Right ventricle myocardium superior (tissue), 1 donor: ENCODE results near the gene FMO3. TPM values are rescaled to one million over a fixed set of nuclear protein-coding genes. Genes with fewer than 3 reads are reported as not detected.

Experiments
- ATAC-seq: fragments of 200-7000 bp; cut with Tn5 transposase; one replicate; pipeline ENCODE4 v1.9.1; 2020; ENCODE audit warnings: mild to moderate bottlenecking; ENCODE audit not compliant: poor library complexity
- DNase-seq: peaks from one replicate; pipeline ENCODE4 v3.0.0-alpha.2; 2020
- intact Hi-C: fragments of 100-400 bp; cut with DNase I; formaldehyde crosslinking; loops from one replicate; pipeline ENCODE4 v1.11.2; 2022
- long read RNA-seq: library from polyadenylated mRNA; unstranded; transcript quantifications from one replicate; pipeline ENCODE4 v2.0.0, GENCODE V29; 2021
- total RNA-seq: library from RNA; stranded (reverse); fragmentation: NEBNext Ultra II Directional; extraction: Animal tissue kit (Norgen Biotek cat#: 25700); gene quantifications from one replicate; pipeline ENCODE4 v1.2.1, GENCODE V29; 2021
- donor health status: DM: no; HTN: yes; CAD: no; lungs with severe emphysema.

Gene FMO3
- total RNA-seq = 1.2 TPM
- long read RNA-seq, partial matches to known transcripts = 0 of 1 reads
- long read RNA-seq, other reads (novel, unspliced or antisense) = 0 of 1 reads

DNA sequence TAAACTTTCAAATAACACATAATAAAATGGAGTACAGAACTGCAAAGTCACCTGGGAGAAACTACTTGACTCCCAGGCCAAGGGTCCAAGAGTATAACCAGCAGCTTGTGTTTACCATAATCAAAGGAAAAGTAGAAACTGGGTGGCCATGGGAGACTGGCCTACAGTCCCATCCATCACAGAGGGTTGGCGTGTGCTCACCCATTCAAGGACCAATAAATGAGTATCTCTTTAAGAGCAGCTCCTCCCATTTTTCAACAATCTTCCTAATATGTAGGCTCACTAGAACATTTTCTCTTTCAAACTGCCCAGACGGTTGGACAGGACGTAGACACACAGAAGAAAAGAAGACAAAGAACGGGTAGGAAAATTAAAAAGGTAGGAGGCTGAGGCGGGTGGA lies at the start of gene FMO3:
TSS of gene FMO3 (plus strand) at position 302 of the 400 bp plus-strand sequence. CDS start 1,754 bp downstream, outside the sequence.
- no peak for DNase-seq
- no peak for ATAC-seq
- intact Hi-C loops = no loop called here

DNA sequence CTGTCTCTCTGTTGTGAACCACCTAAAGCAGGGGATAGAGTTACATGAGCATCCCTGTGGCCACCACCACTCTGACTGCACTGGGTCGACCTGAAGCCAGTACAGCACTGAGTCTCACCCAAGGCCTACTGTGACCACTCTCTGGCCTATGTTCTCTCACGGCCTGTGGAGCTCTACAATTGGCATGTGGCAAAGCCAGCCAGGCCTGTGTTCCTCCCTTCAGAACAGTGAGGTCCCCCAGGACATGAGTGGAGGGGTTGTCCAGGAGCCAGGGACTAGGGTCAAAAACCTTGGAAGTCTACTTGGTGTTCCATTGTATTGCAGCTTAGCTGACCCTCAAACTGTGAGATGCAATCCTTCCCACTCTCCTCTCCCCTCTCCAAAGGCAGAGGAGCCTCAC lies 42.7 kb upstream of the FMO3 start:
- intact Hi-C loops = no loop called here
- DNase-seq = no peak
- no peak for ATAC-seq

DNA sequence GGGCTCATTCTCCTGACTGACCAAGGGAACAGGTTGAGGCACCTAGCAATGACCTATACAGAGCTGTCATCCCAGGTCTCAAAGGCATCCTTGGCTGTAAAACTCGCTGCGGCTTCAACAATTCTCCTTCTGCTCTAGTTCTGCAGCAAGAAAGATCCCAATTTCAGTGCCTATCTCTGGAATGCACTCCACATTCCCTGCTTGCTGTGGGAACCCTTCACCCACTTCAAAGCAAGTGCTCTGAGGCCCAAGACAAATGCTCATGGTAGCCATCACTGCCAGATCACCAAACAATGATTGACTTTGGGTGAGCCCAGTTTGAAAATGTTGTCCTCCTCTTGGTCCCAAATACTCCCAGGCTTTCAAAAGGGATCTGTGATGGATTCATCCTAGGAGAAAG lies 37.7 kb upstream of the FMO3 start:
- ATAC-seq = no peak
- intact Hi-C loops = no loop called here
- no peak for DNase-seq

DNA sequence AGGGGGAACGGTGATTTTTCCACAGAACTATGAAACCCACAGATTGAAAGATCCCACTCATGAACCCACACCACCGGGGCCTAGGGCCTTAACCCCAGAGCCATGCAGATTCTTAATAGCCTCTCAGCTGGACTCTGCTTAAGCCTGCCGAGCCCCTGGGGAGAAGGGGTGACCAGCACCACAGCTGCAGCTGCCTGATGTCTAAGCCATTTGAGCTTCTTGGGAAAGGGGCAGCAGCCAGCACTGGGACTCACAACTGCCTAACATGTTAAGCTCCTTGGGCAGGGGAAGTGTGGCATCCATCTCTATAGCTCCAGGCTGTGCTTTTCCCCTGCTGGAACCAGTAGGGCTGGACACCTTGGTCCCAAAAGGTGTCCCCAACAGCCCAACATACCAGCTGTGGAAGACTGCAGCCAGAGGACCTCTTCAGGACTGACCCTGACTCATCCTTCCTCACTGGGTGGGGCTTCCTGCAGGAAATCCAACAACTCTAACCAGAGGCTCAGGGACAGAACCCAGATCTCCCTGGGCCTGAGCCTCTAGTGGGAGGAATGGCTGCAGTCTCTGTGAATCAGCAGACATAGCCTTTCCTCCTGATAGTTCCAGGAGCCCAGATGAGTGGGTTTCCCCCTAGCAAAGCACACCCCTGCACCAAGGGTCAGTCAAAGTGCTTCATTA lies 34.6 kb upstream of the FMO3 start:
- intact Hi-C loops = no loop called here
- ATAC-seq = no peak
- no peak for DNase-seq

DNA sequence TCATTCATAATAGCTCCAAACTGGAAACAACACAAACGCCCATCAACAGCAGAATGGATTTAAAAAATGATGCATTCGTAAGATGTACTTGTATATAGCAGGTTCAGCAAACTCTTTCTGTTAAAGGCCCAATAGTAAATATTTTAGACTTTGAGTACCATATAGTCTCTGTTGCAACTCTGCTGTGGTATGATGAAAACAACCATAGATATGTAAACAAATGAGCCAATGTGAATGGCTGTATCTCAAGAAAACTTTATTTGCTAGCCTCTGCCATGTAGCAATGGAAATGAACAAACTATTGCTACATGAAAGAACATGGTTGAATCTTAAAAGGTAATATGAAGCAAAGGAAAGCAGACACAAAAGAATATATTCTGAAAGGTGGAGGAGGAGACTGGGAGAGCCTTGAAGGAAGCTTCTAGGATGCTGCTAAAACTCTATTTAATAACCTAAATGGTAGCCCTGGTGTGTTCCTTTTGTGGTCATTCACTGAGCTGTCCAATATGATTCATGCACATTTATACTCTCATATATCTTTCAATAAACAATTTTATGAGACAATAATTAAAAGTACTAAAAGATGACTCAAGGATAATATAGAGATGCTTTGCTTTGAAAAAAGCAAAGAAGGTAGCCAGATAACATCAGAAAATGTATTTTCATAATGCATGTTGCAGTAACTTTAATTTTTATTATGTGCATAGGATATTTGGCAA lies 29.1 kb upstream of the FMO3 start:
- ATAC-seq (no peak), DNase-seq (no peak)
- intact Hi-C loops = no loop called here

DNA sequence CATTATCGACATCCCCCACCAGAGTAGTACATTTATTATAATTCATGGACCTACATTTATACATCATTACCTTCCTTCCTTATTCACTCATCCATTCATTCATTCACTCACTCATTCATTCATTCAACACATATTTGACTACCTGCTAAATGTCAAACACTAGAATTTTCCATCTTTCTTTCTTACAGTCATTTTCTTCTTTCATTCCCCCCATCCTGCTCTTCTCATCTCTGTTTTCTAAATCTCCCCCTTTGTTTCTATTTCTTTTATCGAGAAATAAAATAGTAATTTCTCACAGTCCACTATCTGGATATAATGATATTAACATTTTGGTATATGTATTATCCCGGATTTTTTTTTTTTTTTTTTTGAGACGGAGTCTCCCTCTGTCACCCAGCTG lies 27.8 kb upstream of the FMO3 start:
- no peak for DNase-seq
- intact Hi-C loops = no loop called here
- ATAC-seq = no peak

DNA sequence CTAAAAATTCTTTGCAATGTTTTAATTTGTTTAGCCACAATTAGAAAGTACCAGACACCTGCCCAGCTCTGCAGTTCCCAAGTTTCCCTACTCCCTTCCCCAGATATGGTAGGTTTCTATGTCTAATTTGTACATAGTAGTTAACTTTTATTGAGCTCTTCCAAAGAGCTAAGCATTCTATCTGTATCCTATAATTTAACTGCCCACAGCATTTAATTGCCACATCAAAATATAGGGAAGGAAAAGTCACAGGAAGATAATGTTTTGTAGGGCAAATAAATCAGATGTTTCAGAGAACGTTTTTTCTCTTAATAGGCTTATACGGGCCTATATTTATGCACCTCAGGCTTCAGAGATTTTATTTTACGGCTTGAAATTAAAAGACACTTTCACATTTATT lies 15.7 kb upstream of the FMO3 start:
- no peak for DNase-seq
- intact Hi-C loops = no loop called here
- no peak for ATAC-seq

DNA sequence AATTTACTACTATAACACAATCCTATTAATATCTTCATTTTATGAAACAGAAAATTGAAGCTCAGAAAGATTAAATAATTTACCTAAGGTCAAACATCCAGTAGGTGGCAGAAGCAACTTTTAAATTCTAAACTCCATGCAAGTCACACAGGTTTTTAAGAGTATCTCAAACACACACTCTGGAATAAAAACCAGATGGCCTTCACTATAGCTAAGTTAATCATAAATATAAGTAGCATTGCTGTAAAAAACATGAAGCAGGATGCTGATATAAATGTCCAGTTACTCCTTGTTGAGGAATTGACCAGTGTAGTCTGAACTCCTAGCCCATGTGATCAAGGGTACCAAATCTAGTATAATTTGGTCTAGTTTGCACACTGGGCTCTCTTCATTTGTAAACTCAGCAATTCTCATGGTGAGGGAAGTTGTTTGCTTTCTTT lies 9.4 kb upstream of the FMO3 start:
- ATAC-seq = peak; percentile 64
- intact Hi-C loops = loop anchor here (5.0 to 10.0 kb wide), 3 partner anchors 103 to 231 kb away; partner anchors contain the start of genes FMO2 and FMO4
- DNase-seq = no peak

DNA sequence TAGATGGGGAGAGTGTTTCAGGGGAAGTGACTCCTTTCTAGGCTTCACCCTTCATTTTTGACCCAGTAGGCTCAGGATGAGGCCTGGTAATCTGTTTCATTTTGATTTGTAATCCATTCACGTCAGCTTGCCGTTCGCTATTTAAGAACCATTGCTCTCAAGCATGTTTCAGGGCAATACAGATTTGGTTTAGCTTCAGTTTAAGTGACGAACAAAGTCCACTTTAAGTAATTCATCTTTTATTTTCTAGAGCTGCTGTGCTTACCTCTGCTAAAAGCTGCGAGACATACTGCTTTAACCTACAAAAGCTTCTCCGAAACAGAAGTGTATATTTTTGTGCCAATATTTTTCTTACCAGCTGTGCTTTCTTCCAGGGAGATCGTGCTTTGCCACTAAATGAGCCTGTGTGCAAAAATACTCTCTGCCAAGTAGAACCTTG lies 8.9 kb upstream of the FMO3 start:
- ATAC-seq = peak; percentile 9
- intact Hi-C loops = loop anchor here (5.0 to 10.0 kb wide), 3 partner anchors 103 to 231 kb away; partner anchors contain the start of genes FMO2 and FMO4
- DNase-seq = no peak

DNA sequence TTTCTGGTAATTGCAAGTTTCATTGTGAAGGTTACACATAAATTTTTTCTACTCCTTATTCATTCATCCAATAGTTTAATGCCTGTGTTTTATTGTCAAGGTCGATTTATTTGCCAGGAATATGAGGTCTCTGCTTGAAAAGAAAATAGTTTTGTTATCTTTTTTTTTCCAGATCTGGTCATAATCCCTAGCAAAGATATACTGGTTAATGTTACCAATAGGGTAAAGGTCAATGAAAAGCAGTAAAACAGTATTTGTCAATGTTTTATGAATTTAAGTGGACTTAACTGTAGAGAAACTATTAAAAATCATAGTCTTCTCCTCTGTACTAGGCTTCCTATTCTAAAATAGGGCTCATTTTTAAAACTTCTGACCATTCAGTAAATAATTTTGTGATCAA lies 8.1 kb upstream of the FMO3 start:
- intact Hi-C loops = loop anchor here (5.0 to 10.0 kb wide), 3 partner anchors 102 to 230 kb away; partner anchors contain the start of genes FMO2 and FMO4
- ATAC-seq (no peak), DNase-seq (no peak)

DNA sequence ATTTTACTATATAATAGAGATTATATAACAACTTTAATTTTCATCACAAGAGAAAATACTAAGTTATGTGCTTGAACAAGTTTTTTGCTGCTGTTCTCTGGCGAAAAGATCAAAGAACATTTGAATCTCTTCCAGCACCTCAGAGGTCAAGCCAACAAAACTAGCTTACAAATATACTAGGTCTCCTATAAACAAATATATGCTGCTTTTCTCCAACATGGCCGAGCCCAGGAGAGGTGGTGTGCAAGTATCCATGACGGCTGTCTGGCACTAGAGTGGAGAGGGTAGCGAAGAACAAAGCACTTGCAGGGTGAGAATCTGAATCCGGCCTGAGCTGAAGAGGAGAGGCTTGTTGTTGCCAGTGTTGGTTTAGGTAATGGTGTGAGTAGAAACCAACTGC lies 7.5 kb upstream of the FMO3 start:
- intact Hi-C loops = loop anchor here (5.0 to 10.0 kb wide), 3 partner anchors 102 to 229 kb away; partner anchors contain the start of genes FMO2 and FMO4
- ATAC-seq = no peak
- DNase-seq = no peak

DNA sequence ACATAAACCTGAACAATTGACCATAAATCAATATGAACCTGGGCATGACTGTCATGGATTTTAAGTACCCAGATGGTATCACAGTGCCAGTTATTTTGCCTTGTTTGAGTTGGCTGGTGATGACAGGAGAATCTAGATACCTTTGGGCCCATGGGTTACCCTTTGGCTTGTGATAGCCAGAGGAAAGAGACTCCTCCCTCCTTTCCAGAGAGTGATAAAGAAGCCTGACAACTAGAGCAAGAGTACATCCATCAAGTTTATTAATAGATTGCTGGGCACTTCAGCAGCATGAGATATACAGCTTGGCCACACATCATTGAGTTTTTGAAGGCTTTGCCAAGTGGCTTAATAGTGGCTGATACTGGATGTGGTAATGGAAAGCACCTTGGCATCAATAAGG lies 6.6 kb upstream of the FMO3 start:
- DNase-seq = no peak

DNA sequence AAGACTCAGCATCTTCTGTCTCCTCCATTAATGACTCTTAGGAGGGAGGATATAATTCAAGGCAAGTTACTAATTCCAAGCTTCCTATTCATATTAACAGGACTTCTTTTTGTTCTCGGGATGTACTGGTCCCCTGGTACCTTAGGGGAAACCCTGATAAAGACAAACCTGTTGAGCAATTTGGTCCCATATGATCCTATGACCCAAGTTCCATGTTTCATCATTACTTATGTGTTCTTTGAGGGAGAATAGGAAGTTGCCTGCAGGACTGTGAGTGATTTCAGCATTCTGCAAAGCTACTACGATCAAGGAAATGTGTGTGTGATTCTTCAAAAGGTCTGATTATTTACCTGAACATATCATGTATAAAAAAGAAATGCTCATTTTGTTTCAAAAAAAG lies 5.8 kb upstream of the FMO3 start:
- DNase-seq (no peak), ATAC-seq (no peak)
- intact Hi-C loops = loop anchor here (5.0 to 10.0 kb wide), 3 partner anchors 100 to 227 kb away; partner anchors contain the start of genes FMO2 and FMO4

More for the DNA sequence above, 6.6 kb upstream of the FMO3 start:
- peak; percentile 87 for ATAC-seq
- intact Hi-C loops = loop anchor here (5.0 to 10.0 kb wide), 3 partner anchors 101 to 228 kb away; partner anchors contain the start of genes FMO2 and FMO4

DNA sequence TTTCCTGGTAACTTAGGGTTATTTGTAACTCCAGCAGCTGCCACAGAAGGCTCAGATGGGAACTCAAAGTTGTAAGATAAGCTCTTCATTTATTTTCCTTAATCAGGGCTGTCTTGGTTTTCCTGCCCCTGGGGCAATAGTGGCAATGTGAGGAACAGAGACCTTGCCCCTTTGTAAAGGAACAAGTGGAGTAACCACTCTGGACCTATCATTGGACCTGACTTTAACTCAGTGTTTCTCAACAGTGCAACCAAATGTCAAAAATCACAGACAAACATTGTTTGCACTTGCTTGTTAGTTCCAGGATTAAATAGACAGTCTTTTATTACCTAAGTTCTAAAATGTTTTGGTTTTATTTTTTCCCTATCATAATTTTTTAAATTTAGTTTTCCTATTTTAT lies 2.8 kb upstream of the FMO3 start:
- intact Hi-C loops = loop anchor here (10.0 kb wide), 1 partner anchor 97 kb away; the partner anchor contains the start of gene FMO2
- no peak for ATAC-seq
- DNase-seq = no peak

DNA sequence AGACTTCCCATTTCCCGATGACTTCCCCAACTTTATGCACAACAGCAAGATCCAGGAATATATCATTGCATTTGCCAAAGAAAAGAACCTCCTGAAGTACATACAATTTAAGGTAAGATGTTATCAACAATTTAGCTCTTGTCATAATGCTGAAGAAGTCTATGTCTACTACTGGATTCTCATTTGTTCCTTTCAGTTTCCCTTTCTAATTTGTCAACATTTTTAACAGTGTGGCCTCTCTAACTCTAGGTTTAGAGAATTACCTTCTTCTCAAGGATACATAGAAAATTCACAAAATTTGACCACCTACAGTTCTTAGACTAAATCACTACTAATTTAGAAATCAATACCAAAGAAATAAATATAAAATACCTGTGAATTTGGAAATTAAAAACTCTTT lies 13.2 kb downstream of the FMO3 start:
- intact Hi-C loops = no loop called here
- DNase-seq (no peak), ATAC-seq (no peak)

DNA sequence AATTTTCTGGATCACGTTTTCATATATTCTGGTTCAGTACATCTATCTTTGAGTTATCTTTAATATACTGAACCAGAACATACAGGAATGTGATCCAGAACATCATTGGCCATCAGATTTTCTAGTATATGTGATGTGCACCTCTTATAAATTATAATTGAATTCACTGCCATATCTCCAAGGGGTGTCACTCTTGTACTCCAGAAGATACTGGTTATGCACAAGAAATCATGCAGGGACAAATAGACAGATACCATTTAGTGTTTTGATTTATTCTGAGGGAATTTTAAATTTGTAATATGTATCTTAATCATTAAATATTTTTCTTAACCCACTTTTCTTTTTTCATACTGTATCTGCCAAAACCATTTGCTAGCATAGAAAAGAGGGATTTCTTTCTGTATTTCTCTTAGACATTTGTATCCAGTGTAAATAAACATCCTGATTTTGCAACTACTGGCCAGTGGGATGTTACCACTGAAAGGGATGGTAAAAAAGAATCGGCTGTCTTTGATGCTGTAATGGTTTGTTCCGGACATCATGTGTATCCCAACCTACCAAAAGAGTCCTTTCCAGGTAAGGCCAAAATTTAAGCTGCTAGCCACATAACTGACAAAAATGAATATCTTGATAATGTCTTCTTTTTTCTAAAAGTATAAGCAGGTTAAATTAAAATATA lies 16.7 kb downstream of the FMO3 start:
- intact Hi-C loops = no loop called here
- ATAC-seq = peak; percentile 70

DNA sequence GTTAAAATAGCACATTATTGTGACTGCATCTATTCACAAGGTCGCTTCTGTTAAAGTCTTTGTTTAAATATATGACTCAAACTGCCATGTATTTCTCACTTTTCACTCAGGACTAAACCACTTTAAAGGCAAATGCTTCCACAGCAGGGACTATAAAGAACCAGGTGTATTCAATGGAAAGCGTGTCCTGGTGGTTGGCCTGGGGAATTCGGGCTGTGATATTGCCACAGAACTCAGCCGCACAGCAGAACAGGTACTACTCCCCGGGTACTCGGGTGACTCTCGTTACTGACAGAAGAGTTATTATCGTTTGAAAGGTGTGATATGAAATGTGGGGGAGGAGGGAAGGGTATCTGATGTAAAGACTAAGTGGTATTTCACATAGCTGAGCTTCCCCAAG lies 17.3 kb downstream of the FMO3 start:
- no peak for DNase-seq
- no peak for ATAC-seq
- intact Hi-C loops = no loop called here

More for the DNA sequence above, 16.7 kb downstream of the FMO3 start:
- DNase-seq = no peak

DNA sequence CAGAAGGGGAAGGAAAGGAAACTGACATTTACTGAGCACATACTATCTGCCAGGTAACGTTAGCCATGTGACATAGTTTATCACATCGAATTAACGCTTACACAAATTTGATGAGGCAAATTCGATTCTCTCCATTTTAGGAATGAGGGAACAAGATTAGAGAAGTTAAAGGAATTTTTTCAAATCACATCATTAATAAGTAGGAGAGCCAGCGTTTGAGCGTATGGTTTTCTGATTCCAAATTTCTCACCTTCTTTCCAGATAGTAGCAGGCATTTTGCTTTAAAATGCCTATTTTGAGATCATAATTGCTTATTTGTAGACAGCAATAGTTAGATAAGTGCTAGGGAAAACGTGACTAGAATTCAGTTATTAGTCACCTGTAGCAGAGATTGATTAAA lies 19.3 kb downstream of the FMO3 start:
- intact Hi-C loops = no loop called here
- no peak for ATAC-seq
- no peak for DNase-seq
